Tibial nerve (tissue), 4 donors: ENCODE data around the gene ZNF541. TPM values are rescaled to one million over a fixed set of nuclear protein-coding genes. Genes with fewer than 3 reads are reported as not detected.

Experiments
- DNase-seq, 2 donors: peaks; one replicate each; pipeline ENCODE4 v3.0.0-alpha.2; 2019; ENCODE audit warnings: low spot score in 2 of 2
- H3K27ac ChIP-seq, 4 donors: fragments of 200-600 bp; sonication (generic) in 3 of 4; one replicate each; pipeline ENCODE4 v1.5.1; 2017 to 2019; ENCODE audit warnings: mild to moderate bottlenecking in 1 of 4
- H3K27me3 ChIP-seq, 2 donors: fragments of 200-600 bp; sonication (generic) in 1 of 2; one replicate each; pipeline versions ENCODE4 v1.5.1 to v1.6.0; 2017 to 2019
- H3K36me3 ChIP-seq, 3 donors: fragments of 200-600 bp; sonication (generic); one replicate each; pipeline ENCODE4 v1.5.1; 2018 to 2019
- H3K4me1 ChIP-seq, 4 donors: fragments of 200-600 bp; sonication (generic) in 3 of 4; one replicate each; pipeline ENCODE4 v1.5.1; 2017 to 2019
- H3K4me3 ChIP-seq, 4 donors: fragments of 200-600 bp; sonication (generic) in 3 of 4; one replicate each; pipeline ENCODE4 v1.5.1; 2017 to 2019; ENCODE audit warnings: mild to moderate bottlenecking in 1 of 4, moderate library complexity in 1 of 4
- H3K9me3 ChIP-seq, 4 donors: fragments of 200-600 bp; sonication (generic) in 3 of 4; one replicate each; pipeline ENCODE4 v1.5.1; 2017 to 2019
- CTCF ChIP-seq, 5 experiments: fragments of 200-600 bp in 3 of 5; fragments of 450-650 bp in 2 of 5; sonication (generic) in 3 of 5; IDR thresholded peaks; one replicate each; pipeline ENCODE4 v1.5.1; 2016 to 2019; ENCODE audit warnings: antibody characterized with exemption in 5 of 5, mild to moderate bottlenecking in 3 of 5, moderate library complexity in 2 of 5
- EP300 ChIP-seq, 2 donors: sonication (generic); formaldehyde crosslinking; IDR thresholded peaks; one replicate each; pipeline ENCODE4 v1.6.1; 2017; ENCODE audit warnings: antibody characterized with exemption in 2 of 2, mild to moderate bottlenecking in 1 of 2
- POLR2A ChIP-seq, 2 donors: fragments of 450-650 bp; IDR thresholded peaks; one replicate each; pipeline ENCODE4 v1.6.1; 2017; ENCODE audit warnings: antibody characterized with exemption in 2 of 2, mild to moderate bottlenecking in 2 of 2, moderate library complexity in 2 of 2
- WGBS, 2 donors: methylation state at CpG; one replicate each; pipeline ENCODE4 v1.1.5; 2018; 5-methylcytosine and 5-hydroxymethylcytosine counted together
- total RNA-seq, 4 donors: library from RNA; depleted of rRNA; stranded (reverse); fragments of >200 nt; gene quantifications; one replicate each; pipeline ENCODE4 v1.1.0, GENCODE V29; 2016

ZNF541 gene
- total RNA-seq, 4 donors from 2014 or later = under 0.01 to 0.90 (median 0.66) TPM; not detected in 1

- WGBS, 2 donors = 79 to 81% methylated on average over 6 of the region's 6 CpGs
- no peak overlapping the region for H3K27ac ChIP-seq
- no peak for DNase-seq
These were observed 31.4 kb downstream of the ZNF541 start for GRCh38 chr19:47541518-47541917.

GRCh38 chr19:47540748-47541147 lies 32.2 kb downstream of the ZNF541 start:
- Histone ChIP-seq H3K9me3 (no peaks in the 10 kb centered on the region), H3K4me1 (peaks cover 0 to 11% (median 2%) of the 10 kb centered on the region in 4 donors), H3K36me3 (no peaks in the 10 kb centered on the region), H3K4me3 (no peak overlapping the region), H3K27ac (no peak overlapping the region), H3K27me3 (peaks cover 0 to 19% of the 10 kb centered on the region in 2 donors)
- TF ChIP-seq POLR2A (IDR thresholded peaks at IDR 0.05) = no peak
- no peak for TF ChIP-seq CTCF (IDR thresholded peaks at IDR 0.05)
- no peak for TF ChIP-seq EP300 (IDR thresholded peaks at IDR 0.05)
- no peak for DNase-seq
- 43 to 56% methylated on average over 4 of the region's 4 CpGs for WGBS, 2 donors

More at GRCh38 chr19:47541518-47541917, 31.4 kb downstream of the ZNF541 start:
- no peaks in the 10 kb centered on the region for H3K36me3 ChIP-seq
- peaks cover 0 to 12% (median 2%) of the 10 kb centered on the region in 4 donors for H3K4me1 ChIP-seq
- no peak overlapping the region for H3K4me3 ChIP-seq
- peaks cover 0 to 25% of the 10 kb centered on the region in 2 donors for H3K27me3 ChIP-seq
- TF ChIP-seq POLR2A (IDR thresholded peaks at IDR 0.05) = no peak
- no peak for TF ChIP-seq EP300 (IDR thresholded peaks at IDR 0.05)
- TF ChIP-seq CTCF (IDR thresholded peaks at IDR 0.05) = no peak
- H3K9me3 ChIP-seq = no peaks in the 10 kb centered on the region

- DNase-seq = no peak
- no peak overlapping the region for H3K27ac ChIP-seq
- H3K9me3 ChIP-seq = no peaks in the 10 kb centered on the region
- H3K36me3 ChIP-seq = no peaks in the 10 kb centered on the region
- peaks cover 0 to 9% of the 10 kb centered on the region in 2 donors for H3K27me3 ChIP-seq
- 71 to 73% methylated on average over 11 to 12 of the region's 12 CpGs for WGBS, 2 donors
- peaks cover 0 to 1% (median 0%) of the 10 kb centered on the region in 4 donors for H3K4me1 ChIP-seq
- H3K4me3 ChIP-seq = no peak overlapping the region
- TF ChIP-seq EP300 (IDR thresholded peaks at IDR 0.05) = no peak
- no peak for TF ChIP-seq POLR2A (IDR thresholded peaks at IDR 0.05)
- TF ChIP-seq CTCF (IDR thresholded peaks at IDR 0.05) = no peak
These were observed 33.1 kb downstream of the ZNF541 start for GRCh38 chr19:47539747-47540311.

GRCh38 chr19:47538812-47539211 lies 34.1 kb downstream of the ZNF541 start:
- Histone ChIP-seq H3K4me1 (no peaks in the 10 kb centered on the region), H3K4me3 (no peak overlapping the region), H3K27me3 (no peaks in the 10 kb centered on the region), H3K27ac (no peak overlapping the region), H3K9me3 (no peaks in the 10 kb centered on the region), H3K36me3 (no peaks in the 10 kb centered on the region)
- no peak for DNase-seq
- TF ChIP-seq EP300 (IDR thresholded peaks at IDR 0.05) (no peak), CTCF (IDR thresholded peaks at IDR 0.05) (no peak), POLR2A (IDR thresholded peaks at IDR 0.05) (no peak)
- 93 to 94% methylated on average over 5 of the region's 5 CpGs for WGBS, 2 donors

GRCh38 chr19:47537493-47537892 lies 35.5 kb downstream of the ZNF541 start:
- Histone ChIP-seq H3K4me3 (no peak overlapping the region), H3K9me3 (no peaks in the 10 kb centered on the region), H3K27ac (no peak overlapping the region), H3K27me3 (no peaks in the 10 kb centered on the region), H3K4me1 (no peaks in the 10 kb centered on the region), H3K36me3 (no peaks in the 10 kb centered on the region)
- no peak for TF ChIP-seq EP300 (IDR thresholded peaks at IDR 0.05)
- 91 to 95% methylated on average over 4 of the region's 4 CpGs for WGBS, 2 donors
- DNase-seq = no peak
